Activated CD4-positive, alpha-beta T cell treated with anti-CD3 and anti-CD28 coated beads, Interleukin-2, Interleukin-4, amounts not matched to agents 100 ng/mL and 50 ng/mL, durations not matched to agents 16 hours and 8 hours (primary cell): ENCODE results near the gene EXOC4.
"Not testable (repeated sequence)": the region's sequence is repeated elsewhere in the genome, so short reads cannot be mapped to it uniquely, and the experiment has no call there.

ENCODE experiments used
- DNase-seq: peaks from one replicate; pipeline ENCODE4 v3.0.0-alpha.2; 2020; ENCODE audit warnings: low spot score

Gene EXOC4

DNA sequence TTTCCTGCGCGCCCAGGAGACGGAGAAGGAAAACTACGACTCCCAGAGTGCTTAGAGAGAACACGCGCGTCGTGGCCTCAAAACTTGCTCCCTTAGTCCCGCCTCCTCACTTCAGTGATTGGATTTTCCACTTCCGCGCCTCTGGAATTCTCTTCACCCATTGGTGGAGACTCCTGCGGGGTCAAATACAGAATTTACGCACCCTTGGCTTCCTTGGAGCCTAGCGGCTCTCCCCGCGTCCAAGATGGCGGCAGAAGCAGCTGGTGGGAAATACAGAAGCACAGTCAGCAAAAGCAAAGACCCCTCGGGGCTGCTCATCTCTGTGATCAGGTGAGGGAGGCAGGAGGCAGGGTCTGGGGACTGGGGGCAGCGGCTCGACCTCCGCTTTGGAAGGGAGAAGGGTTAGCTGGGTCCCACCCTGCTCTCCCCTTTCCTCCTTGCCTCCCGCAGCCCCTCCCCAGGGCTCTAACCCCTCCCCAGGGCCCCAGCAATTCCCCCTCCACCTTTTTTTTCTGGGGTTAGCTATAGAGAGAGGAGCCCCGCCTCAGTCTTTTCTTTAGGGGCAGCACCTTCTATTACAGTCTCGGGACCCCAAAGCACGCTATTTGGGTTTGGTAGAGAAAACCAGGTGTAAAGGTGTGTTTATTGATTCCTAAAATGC is at the start of gene EXOC4:
TSS of gene EXOC4 (plus strand) at position 221 of the 661 bp plus-strand sequence.
- DNase-seq, result peak; percentile 98

DNA sequence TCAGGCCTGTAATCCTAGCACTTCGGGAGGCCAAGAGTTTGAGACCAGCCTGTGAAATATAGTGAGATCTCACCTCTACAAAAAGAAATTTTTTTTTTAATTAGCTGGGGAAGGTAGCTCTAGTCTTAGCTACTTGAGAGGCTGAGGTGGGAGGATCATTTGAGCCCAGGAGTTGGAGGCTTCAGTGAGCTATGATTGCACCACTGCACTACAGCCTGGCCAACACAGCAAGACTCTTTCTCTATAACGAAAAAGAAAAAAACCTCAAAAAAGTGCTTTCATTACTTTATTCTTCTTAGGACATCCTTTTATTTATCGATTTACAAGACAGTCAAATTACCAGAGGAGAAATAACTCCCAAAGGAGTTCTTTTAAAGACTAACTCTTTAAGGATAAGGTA is 49.4 kb upstream of the EXOC4 start:
- DNase-seq, result no peak

GRCh38 chr7:133207687-133208086 is 45.2 kb upstream of the EXOC4 start:
- peak; percentile 10 for DNase-seq

- not testable (repeated sequence) for DNase-seq
These were observed 42.1 kb upstream of the EXOC4 start for GRCh38 chr7:133210817-133211216.

GRCh38 chr7:133213772-133214171 is 39.1 kb upstream of the EXOC4 start:
- not testable (repeated sequence) for DNase-seq

DNA sequence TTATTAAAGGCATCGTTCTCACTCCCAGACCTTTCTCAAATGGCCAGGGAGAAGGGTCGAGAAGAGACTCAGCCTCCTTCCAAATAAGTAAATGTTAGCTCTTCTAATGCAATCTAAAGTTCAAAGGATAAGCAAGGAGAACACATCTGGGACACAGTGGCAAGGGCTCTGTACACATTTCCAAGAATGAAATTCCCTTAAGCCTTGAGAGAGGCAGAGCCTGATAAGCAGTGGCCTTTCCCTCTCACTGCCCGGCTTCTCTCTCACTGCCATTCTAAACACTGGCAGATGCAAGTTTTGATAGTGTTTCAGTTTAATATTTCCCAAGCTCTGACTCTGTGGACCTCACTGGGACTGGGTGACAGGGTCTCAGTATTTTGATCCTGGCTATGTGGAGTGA is 35.1 kb upstream of the EXOC4 start:
- no peak for DNase-seq

- peak; percentile 50 for DNase-seq
These were observed 22.2 kb upstream of the EXOC4 start for GRCh38 chr7:133230591-133231194.

DNA sequence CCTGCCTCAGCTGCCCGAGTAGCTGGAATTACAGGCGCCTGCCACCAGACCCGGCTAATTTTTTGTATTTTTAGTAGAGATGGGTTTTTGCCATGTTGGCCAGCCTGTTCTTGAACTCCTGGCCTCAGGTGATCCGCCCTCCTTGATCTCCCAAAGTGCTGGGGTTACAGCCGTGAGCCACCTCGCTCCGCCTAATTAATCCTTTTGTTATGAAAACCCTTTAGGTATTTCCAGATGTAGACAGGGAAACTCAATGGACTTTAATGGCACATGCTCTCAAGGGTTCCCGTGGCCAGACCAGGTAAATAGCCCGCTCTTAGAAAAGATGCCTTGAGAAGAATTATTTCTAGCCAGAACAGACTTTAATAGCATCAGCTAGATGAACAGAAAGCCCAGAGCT is 19.7 kb upstream of the EXOC4 start:
- no peak for DNase-seq

GRCh38 chr7:133234961-133235875 is 17.7 kb upstream of the EXOC4 start:
- DNase-seq, result no peak

GRCh38 chr7:133237545-133237944 is 15.3 kb upstream of the EXOC4 start:
- DNase-seq, result no peak

DNA sequence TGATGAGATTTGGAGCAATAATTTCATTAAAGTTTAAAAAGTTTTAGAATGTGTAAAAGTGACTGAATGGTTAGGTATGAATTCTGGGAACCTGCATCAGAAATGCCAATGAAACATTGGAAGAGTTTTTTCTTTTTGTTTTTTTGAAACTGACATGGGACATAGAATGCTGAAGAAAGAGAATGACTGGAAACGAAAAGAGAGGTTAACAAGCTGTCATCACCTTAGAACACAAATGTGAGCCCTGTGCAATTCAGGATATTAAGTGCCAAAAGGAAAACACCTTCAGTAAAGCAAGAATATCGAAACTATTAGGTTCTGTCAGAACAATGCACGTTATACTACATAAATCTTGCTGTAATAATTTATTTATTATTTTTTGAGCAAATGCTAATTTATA is 12.6 kb upstream of the EXOC4 start:
- no peak for DNase-seq

DNA sequence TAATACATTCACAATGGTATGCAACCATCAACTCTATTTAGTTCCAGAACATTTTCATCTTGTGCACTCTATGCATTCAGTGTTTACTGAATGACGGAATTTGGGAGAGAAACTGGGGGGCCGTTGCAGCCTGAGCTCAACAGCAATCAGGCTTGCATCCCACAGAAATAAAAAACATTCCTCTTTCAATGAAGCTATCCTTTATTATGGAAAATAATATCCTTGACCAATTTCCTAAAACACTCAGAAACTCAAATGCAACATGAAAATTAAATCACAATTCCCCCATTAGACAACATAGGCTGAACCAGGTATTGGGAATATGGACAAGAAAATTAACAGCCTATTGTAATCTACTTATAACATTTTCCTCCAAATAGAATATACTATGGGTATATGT is 6.3 kb upstream of the EXOC4 start:
- no peak for DNase-seq

DNA sequence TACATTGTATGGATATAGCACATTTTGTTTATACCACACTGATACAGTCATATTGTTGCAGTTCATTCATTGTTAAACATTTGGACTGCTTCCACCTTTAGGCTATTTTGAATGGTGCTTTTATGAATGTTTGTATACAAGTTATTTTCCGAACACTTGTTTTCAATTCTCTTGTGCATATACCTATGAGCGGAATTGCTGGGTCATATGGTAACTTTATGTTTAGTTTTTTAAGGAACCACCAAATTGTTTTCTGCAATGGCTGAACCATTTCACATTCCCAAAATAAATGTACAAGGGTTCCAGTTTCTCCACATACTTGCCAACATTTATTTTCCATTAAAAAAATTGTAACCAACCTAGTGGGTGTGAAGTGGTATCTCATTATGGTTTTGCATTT is 4.0 kb upstream of the EXOC4 start:
- DNase-seq, result no peak

DNA sequence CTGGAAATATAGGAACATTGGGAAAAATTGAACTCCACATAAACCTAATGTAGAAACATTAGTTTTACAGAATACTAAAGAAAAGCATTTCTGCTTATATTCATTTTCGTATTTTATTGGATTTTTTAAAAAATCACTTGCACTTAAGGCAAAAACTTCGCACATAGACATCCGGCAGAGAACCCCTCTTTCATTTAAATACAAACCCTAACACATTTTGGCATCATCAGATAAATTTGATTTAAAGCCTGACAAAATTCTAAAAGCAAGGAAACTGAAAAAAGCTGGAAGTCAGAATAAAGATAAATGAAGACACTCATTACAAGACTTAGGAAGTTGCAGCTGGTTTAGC is 396 bp upstream of the EXOC4 start:
- no peak for DNase-seq

- DNase-seq, result peak; percentile 6
These were observed 619 bp downstream of the EXOC4 start for GRCh38 chr7:133253519-133253875.

DNA sequence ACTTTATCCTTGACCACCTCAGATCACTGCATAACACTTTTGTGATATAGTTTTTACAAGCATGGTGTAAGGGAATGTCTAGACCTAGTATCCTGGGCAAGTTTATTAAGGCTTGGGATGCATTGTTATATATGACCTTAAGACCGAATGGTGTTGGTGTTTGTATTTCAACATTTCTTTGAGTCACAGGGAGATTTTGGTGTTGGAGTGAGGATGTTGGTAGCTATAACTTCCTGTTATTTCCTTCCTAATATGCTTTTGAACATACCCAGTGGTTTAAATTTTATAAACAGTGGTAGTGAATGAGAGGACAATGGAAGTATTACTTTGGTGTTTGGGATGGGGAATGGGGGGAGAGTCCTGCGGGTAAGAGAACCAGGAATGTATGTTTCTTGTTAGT is 2.6 kb downstream of the EXOC4 start:
- no peak for DNase-seq

- no peak for DNase-seq
These were observed 5.3 kb downstream of the EXOC4 start for GRCh38 chr7:133258174-133258573.

DNA sequence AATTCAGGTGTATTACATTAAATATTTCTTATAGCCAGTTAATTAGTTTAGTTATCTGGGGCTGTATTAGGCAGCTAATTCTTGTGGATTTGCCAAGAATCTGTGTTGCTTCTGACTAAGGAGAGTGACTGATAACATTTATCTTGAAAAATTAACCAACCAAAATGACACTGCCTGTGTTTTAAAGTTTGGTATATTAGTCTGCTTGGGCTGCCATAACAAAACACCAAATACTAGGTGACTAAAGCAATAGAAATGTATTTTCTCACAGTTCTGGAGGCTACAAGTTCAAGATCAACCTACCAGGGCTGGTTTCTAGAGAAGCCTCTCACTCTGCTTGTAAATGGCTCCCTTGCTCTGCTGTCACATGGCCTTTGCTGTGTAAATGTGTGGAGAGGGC is 12.9 kb downstream of the EXOC4 start:
- DNase-seq, result no peak

GRCh38 chr7:133268355-133268754 is 15.5 kb downstream of the EXOC4 start:
- DNase-seq, result no peak

GRCh38 chr7:133272336-133272735 is 19.5 kb downstream of the EXOC4 start:
- DNase-seq, result no peak

- DNase-seq, result no peak
These were observed 20.3 kb downstream of the EXOC4 start for GRCh38 chr7:133273227-133273626.

GRCh38 chr7:133274265-133274664 is 21.4 kb downstream of the EXOC4 start:
- no peak for DNase-seq

DNA sequence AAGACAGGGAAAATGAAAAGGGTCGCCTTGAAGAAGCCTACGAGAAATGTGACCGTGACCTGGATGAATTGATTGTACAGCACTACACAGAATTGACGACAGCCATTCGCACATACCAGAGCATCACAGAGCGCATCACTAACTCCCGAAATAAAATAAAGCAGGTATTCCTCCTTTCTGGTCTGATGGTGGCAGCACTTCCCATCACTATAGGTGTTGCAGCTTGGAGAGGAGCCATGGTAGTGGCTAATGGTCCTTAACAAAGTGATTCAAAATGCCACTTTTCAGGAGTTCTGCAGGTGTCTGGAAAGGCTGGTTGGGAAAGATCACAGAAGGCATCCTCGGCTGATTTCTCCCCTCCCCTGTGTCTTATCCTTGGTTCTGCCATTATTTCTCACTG is 22.1 kb downstream of the EXOC4 start:
- DNase-seq, result no peak
